ENCODE data around the gene SLCO1C1. TPM values are rescaled to one million over a fixed set of nuclear protein-coding genes. Genes with fewer than 3 reads are reported as not detected.

Gene SLCO1C1
- total and polyA plus RNA-seq, 12 donors, result 0.11 to 1.8 (median 0.35) TPM; not detected in 5

- intact Hi-C loops (cut with DNase I), result no loop called here
- H3K9me3 ChIP-seq (replicated peaks in 1 of 3), result no peaks in the 10 kb centered on the region
- no peaks in the 10 kb centered on the region for H3K27me3 ChIP-seq
- 48 to 54% (median 51%) methylated on average over 6 of the region's 6 CpGs for WGBS, 4 donors
- no peak for DNase-seq
- no peak overlapping the region for H3K4me3 ChIP-seq
- no peak for TF ChIP-seq POLR2A (IDR thresholded peaks at IDR 0.05)
- no peak for TF ChIP-seq CTCF (IDR thresholded peaks at IDR 0.05)
- no peaks in the 10 kb centered on the region for H3K4me1 ChIP-seq (replicated peaks in 1 of 2)
- no peak overlapping the region for H3K27ac ChIP-seq
- H3K36me3 ChIP-seq (replicated peaks in 1 of 2), result no peaks in the 10 kb centered on the region
Measured at GRCh38 chr12:20704860-20705259, 9.7 kb downstream of the SLCO1C1 start.

- intact Hi-C loops (cut with DNase I), result no loop called here
Measured at GRCh38 chr12:20711846-20712245, 16.7 kb downstream of the SLCO1C1 start.

GRCh38 chr12:20716037-20716436 lies 20.9 kb downstream of the SLCO1C1 start:
- intact Hi-C loops (cut with DNase I), result no loop called here
- H3K27ac ChIP-seq, result no peak overlapping the region
- H3K27me3 ChIP-seq, result no peaks in the 10 kb centered on the region
- H3K9me3 ChIP-seq (replicated peaks in 1 of 3), result no peaks in the 10 kb centered on the region
- TF ChIP-seq CTCF (IDR thresholded peaks at IDR 0.05), result no peak
- TF ChIP-seq POLR2A (IDR thresholded peaks at IDR 0.05), result no peak
- no peaks in the 10 kb centered on the region for H3K36me3 ChIP-seq (replicated peaks in 1 of 2)
- no peak for DNase-seq
- no peaks in the 10 kb centered on the region for H3K4me1 ChIP-seq (replicated peaks in 1 of 2)
- 43 to 66% (median 49%) methylated on average over 2 of the region's 2 CpGs for WGBS, 4 donors
- H3K4me3 ChIP-seq, result no peak overlapping the region

More at GRCh38 chr12:20711846-20712245, 16.7 kb downstream of the SLCO1C1 start:
- WGBS, 4 donors, result 57 to 82% (median 68%) methylated on average over 3 of the region's 3 CpGs
- DNase-seq, result no peak
- Histone ChIP-seq H3K4me1 (replicated peaks in 1 of 2) (no peaks in the 10 kb centered on the region), H3K36me3 (replicated peaks in 1 of 2) (no peaks in the 10 kb centered on the region), H3K27ac (no peak overlapping the region), H3K9me3 (replicated peaks in 1 of 3) (no peaks in the 10 kb centered on the region), H3K4me3 (no peak overlapping the region), H3K27me3 (no peaks in the 10 kb centered on the region)
- TF ChIP-seq CTCF (IDR thresholded peaks at IDR 0.05) (no peak), POLR2A (IDR thresholded peaks at IDR 0.05) (no peak)

GRCh38 chr12:20716985-20717384 lies 21.9 kb downstream of the SLCO1C1 start:
- H3K27me3 ChIP-seq, result no peaks in the 10 kb centered on the region
- H3K4me3 ChIP-seq, result no peak overlapping the region
- intact Hi-C loops (cut with DNase I), result no loop called here
- no peaks in the 10 kb centered on the region for H3K4me1 ChIP-seq (replicated peaks in 1 of 2)
- TF ChIP-seq CTCF (IDR thresholded peaks at IDR 0.05), result no peak
- TF ChIP-seq POLR2A (IDR thresholded peaks at IDR 0.05), result no peak
- H3K27ac ChIP-seq, result no peak overlapping the region
- no peaks in the 10 kb centered on the region for H3K9me3 ChIP-seq (replicated peaks in 1 of 3)
- WGBS, 4 donors, result 50 to 80% (median 68%) methylated on average over 1 of the region's 1 CpG
- no peaks in the 10 kb centered on the region for H3K36me3 ChIP-seq (replicated peaks in 1 of 2)
- no peak for DNase-seq

All from adrenal gland (tissue), 12 donors.